ENCODE data around the gene TIMM10B.
A peak's percentile ranks its signal among the peaks of the same experiment; 100 is the strongest.

The TIMM10B gene

GRCh38 chr11:6472934-6473333 is 8.4 kb upstream of the TIMM10B start:
- no peak for DNase-seq (ENCODE audit: low read depth)

GRCh38 chr11:6473451-6474412 is 7.6 kb upstream of the TIMM10B start, which contains the start of gene TRIM3:
Gene TRIM3, minus strand, starts transcription at chr11:6473941. Its CDS starts 8,246 bp downstream, at chr11:6465695.
- DNase-seq (ENCODE audit: low read depth) = peak; percentile 64

- DNase-seq (ENCODE audit: low read depth) = no peak
These were observed 6.9 kb upstream of the TIMM10B start for GRCh38 chr11:6474413-6474792.

DNA sequence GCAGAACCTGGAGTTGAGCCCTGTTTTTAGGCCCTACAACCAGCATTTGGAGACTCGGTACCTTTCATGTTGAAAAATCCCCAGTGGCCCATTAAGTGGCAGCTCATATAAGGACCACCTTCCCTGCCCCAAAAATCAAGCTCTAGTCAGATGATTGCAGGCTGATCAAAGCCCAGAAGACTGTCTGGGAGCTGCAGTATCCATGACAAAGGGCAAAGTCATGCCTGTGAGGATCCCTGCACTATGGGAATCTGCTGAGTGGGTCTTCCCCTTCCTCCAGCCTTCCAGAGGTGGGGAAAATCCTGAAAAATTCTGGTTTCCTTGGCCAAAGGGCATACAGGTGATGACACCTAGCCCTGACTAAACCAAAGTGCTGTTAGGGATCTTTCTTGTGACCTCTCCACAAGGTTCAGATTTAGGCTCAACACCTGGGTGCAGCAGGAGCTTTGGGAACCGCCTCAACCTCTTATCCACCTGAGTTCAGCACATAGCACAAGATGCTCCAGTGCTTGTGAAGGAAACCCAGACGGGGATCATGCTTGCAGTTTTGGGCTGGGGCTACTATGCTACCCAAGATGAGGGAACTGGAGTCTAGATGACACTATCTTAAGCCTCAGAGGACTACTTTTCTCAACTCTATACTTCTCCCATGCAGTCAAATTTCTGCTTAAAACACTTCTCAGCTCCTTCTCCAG is 6.3 kb upstream of the TIMM10B start:
- no peak for DNase-seq (ENCODE audit: low read depth)

DNA sequence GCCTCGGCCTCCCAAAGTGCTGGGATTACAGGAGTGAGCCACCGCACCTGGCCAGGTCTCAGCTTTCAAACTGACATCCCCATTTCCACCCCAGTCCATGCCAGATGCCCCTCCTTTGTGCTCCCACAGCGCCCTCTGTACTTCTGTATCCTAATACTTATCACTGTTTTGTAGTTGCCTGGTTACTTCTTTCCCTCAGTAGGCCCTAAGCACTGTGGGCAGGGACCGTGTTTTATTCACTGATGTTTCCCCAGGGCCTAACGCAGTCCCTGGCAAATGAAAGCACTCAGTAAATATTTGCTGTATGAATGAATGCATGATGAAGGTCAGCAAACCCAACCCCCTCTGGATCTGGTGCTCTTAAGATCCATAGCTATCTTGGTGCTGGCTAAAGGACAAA is 5.4 kb upstream of the TIMM10B start:
- DNase-seq (ENCODE audit: low read depth) = no peak

DNA sequence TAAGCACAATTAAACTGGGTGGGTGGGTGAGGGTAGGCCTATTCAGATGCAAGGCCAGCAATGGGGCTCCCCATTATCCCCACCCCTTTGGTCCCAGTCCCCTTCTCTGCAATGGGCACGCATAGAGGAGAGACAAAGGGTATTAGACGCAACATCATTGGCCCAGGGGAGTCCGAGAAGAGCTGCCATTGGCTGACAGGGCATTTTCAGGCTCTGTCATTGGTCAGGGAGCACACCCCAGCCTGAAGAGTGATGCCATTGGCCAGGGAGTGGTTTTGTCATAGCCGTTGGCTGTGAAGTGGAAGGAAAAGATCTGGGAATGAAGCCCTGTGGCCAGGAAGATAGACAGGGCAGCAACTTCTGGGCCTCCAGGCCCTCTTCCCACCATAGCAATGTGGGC is 4.7 kb upstream of the TIMM10B start:
- no peak for DNase-seq (ENCODE audit: low read depth)

GRCh38 chr11:6480299-6480914 is 894 bp upstream of the TIMM10B start:
- no peak for DNase-seq (ENCODE audit: low read depth)

DNA sequence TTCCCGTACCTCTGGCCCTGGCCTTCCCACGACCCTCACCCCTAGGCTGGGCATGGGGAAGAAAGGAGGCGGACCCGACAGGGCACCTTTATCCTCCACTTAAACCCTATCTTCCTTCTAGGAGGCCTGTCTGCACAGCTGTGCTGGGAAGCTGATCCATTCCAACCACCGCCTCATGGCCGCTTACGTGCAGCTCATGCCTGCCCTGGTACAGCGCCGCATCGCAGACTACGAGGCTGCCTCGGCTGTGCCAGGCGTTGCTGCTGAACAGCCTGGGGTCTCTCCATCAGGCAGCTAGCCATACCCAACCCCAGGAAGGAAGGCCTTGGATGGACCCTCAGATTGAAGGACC is 599 bp downstream of the TIMM10B start:
- no peak for DNase-seq (ENCODE audit: low read depth)

GRCh38 chr11:6482441-6482840 is 1.1 kb downstream of the TIMM10B start:
- DNase-seq (ENCODE audit: low read depth) = no peak

GRCh38 chr11:6483015-6483414 is 1.7 kb downstream of the TIMM10B start:
- DNase-seq (ENCODE audit: low read depth) = no peak

GRCh38 chr11:6485661-6486060 is 4.4 kb downstream of the TIMM10B start:
- no peak for DNase-seq (ENCODE audit: low read depth)

- no peak for DNase-seq (ENCODE audit: low read depth)
These were observed 5.0 kb downstream of the TIMM10B start for GRCh38 chr11:6486256-6486655.

DNA sequence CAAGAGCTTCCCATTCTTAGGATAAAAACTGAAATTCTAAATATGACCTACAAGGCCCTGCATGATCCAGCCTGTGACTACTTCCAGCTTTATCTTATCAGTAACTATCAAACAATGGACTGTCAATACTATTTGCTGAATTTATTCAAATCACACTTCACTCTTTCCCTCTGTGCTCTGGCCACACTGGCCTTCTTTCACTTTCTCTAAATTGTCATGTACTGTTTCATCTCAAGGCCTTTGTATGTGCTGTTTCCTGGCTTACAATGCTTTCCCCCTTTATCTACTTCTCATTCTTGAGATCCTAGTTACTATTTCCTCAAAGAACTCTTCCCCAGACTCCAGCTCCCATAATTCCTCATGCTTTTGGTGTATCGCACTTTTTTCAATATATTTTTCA is 5.6 kb downstream of the TIMM10B start:
- no peak for DNase-seq (ENCODE audit: low read depth)

DNA sequence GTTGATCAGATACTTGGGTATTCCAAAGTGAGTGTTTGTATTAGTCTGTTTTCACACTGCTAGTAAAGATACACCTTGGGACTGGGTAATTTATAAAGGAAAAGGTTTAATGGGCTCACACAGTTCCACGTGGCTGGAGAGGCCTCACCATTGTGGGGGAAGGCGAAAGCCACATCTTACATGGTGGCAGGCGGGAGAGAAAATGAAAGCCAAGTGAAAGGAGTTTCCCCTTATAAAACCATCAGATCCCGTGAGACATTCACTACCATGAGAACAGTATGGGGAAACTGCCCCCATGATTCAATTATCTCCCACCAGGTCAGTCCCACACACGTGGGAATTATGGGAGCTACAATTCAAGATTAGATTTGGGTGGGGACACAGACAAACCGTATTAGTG is 7.0 kb downstream of the TIMM10B start:
- no peak for DNase-seq (ENCODE audit: low read depth)

DNA sequence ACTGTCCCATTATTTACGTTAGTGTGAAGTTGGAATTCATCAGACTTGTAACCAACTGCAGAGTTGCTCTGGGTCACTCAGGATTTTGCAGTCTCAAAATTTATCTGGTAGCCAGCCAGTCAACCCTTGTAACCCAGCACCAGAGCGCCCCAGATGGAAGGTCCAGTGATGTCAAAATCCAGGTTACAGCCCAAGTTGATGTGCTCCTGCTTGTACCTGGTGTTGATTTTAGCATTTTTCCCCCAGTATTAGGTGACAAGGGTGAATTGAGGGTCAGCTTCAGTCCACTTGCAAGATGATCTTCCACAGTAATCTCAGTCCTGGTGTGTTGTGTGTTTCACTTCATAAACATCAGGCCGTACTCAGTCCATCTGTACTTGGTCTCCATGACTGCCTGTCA is 7.5 kb downstream of the TIMM10B start:
- DNase-seq (ENCODE audit: low read depth) = no peak

DNA sequence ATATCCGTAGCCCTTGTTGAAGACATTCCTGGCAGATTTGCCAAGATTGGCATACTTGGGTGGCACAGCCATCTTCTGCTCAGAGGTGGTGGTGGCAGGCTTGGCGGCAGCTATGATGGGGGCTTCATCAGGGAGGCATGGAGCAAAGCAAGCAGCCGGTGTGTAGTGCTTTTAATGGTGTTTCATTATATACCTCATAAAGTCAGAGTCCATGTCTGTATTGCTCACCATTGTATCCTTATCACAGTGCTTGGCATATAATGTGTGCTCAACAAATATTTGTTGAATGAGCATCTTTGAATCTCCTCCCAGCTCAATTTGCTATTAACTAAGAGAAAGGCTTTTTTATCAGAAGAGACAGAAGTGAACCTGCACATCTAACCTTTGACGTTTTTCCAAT is 8.0 kb downstream of the TIMM10B start:
- DNase-seq (ENCODE audit: low read depth) = no peak

- no peak for DNase-seq (ENCODE audit: low read depth)
These were observed 16.0 kb downstream of the TIMM10B start, which contains the start of gene DNHD1 for GRCh38 chr11:6497069-6497839. Gene DNHD1, plus strand, starts transcription at chr11:6497280. Its CDS starts 936 bp downstream, at chr11:6498216.

- DNase-seq (ENCODE audit: low read depth) = no peak
These were observed 16.8 kb downstream of the TIMM10B start for GRCh38 chr11:6498121-6498520.

GRCh38 chr11:6498544-6498943 is 17.2 kb downstream of the TIMM10B start:
- DNase-seq (ENCODE audit: low read depth) = no peak

GRCh38 chr11:6502382-6502781 is 21.1 kb downstream of the TIMM10B start:
- no peak for DNase-seq (ENCODE audit: low read depth)

GRCh38 chr11:6504166-6504565 is 22.9 kb downstream of the TIMM10B start:
- DNase-seq (ENCODE audit: low read depth) = no peak

All from CMK (cell line).